ENCODE results near the gene ELOVL7.
"Not testable (repeated sequence)": the region's sequence is repeated elsewhere in the genome, so short reads cannot be mapped to it uniquely, and the experiment has no call there.

Gene ELOVL7

GRCh38 chr5:60843936-60844905 is at the start of gene ELOVL7:
TSS of gene ELOVL7 (minus strand) at chr5:60844269. CDS start at chr5:60787397, 56,872 bp downstream.
- no peak for DNase-seq (ENCODE audit: low read depth)

GRCh38 chr5:60893521-60893920 is 49.5 kb upstream of the ELOVL7 start:
- DNase-seq (ENCODE audit: low read depth): no peak

- no peak for DNase-seq (ENCODE audit: low read depth)
Measured at GRCh38 chr5:60891667-60892066, 47.6 kb upstream of the ELOVL7 start.

- DNase-seq (ENCODE audit: low read depth): no peak
Measured at GRCh38 chr5:60888359-60889061, 44.4 kb upstream of the ELOVL7 start.

- DNase-seq (ENCODE audit: low read depth): no peak
Measured at GRCh38 chr5:60887746-60888145, 43.7 kb upstream of the ELOVL7 start.

- DNase-seq (ENCODE audit: low read depth): no peak
Measured at GRCh38 chr5:60887096-60887495, 43.0 kb upstream of the ELOVL7 start.

- no peak for DNase-seq (ENCODE audit: low read depth)
Measured at GRCh38 chr5:60886158-60886557, 42.1 kb upstream of the ELOVL7 start.

- DNase-seq (ENCODE audit: low read depth): no peak
Measured at GRCh38 chr5:60883229-60883628, 39.2 kb upstream of the ELOVL7 start.

- no peak for DNase-seq (ENCODE audit: low read depth)
Measured at GRCh38 chr5:60872892-60873291, 28.8 kb upstream of the ELOVL7 start.

- no peak for DNase-seq (ENCODE audit: low read depth)
Measured at GRCh38 chr5:60870857-60871256, 26.8 kb upstream of the ELOVL7 start.

GRCh38 chr5:60860572-60860971 is 16.5 kb upstream of the ELOVL7 start:
- not testable (repeated sequence) for DNase-seq (ENCODE audit: low read depth)

GRCh38 chr5:60856066-60856465 is 12.0 kb upstream of the ELOVL7 start:
- no peak for DNase-seq (ENCODE audit: low read depth)

- DNase-seq (ENCODE audit: low read depth): no peak
Measured at GRCh38 chr5:60852940-60853339, 8.9 kb upstream of the ELOVL7 start.

GRCh38 chr5:60852317-60852716 is 8.2 kb upstream of the ELOVL7 start:
- no peak for DNase-seq (ENCODE audit: low read depth)

GRCh38 chr5:60851626-60852025 is 7.6 kb upstream of the ELOVL7 start:
- DNase-seq (ENCODE audit: low read depth): no peak

GRCh38 chr5:60846298-60846697 is 2.2 kb upstream of the ELOVL7 start:
- DNase-seq (ENCODE audit: low read depth): no peak

- no peak for DNase-seq (ENCODE audit: low read depth)
Measured at GRCh38 chr5:60843386-60843935, 608 bp downstream of the ELOVL7 start.

- DNase-seq (ENCODE audit: low read depth): no peak
Measured at GRCh38 chr5:60842871-60843385, 1.1 kb downstream of the ELOVL7 start.

- no peak for DNase-seq (ENCODE audit: low read depth)
Measured at GRCh38 chr5:60841361-60841760, 2.7 kb downstream of the ELOVL7 start.

- no peak for DNase-seq (ENCODE audit: low read depth)
Measured at GRCh38 chr5:60836131-60836530, 7.9 kb downstream of the ELOVL7 start.

- DNase-seq (ENCODE audit: low read depth): no peak
Measured at GRCh38 chr5:60835554-60835953, 8.5 kb downstream of the ELOVL7 start.

- DNase-seq (ENCODE audit: low read depth): no peak
Measured at GRCh38 chr5:60833520-60833919, 10.5 kb downstream of the ELOVL7 start.

All from fibroblast of the conjunctiva (primary cell).